HepG2 (cell line): Measurements from ENCODE around the gene LAP3. TPM values are rescaled to one million over a fixed set of nuclear protein-coding genes. Genes with fewer than 3 reads are reported as not detected.
A peak's percentile ranks its signal among the peaks of the same experiment; 100 is the strongest.

Experiments
- ARNTL ChIP-seq: sonication (generic); formaldehyde crosslinking; IDR thresholded peaks from 2 replicates; pipeline ENCODE4 v1.4.0; 2020; ENCODE audit warnings: mild to moderate bottlenecking, missing genetic modification reagents
- CSRNP1 ChIP-seq: sonication (generic); formaldehyde crosslinking; IDR thresholded peaks from 2 replicates; pipeline ENCODE4 v1.8.1; 2023; ENCODE audit warnings: mild to moderate bottlenecking, missing genetic modification reagents
- DBP ChIP-seq: sonication (generic); formaldehyde crosslinking; IDR thresholded peaks from 2 replicates; pipeline ENCODE4 v1.4.0; 2020; ENCODE audit warnings: missing genetic modification reagents; ENCODE audit errors: not compliant biosample characterization
- ETV5 ChIP-seq: IDR thresholded peaks from 2 replicates; pipeline ENCODE4 v1.6.1; 2018; ENCODE audit warnings: missing biosample characterization, missing genetic modification reagents, inconsistent platforms, borderline replicate concordance
- FOXM1 ChIP-seq: sonication (generic); formaldehyde crosslinking; IDR thresholded peaks from 2 replicates; pipeline ENCODE4 v1.5.0; 2020; ENCODE audit warnings: missing genetic modification reagents
- FOXP1 ChIP-seq, 2 experiments: fragments of 450-650 bp in 1 of 2; IDR thresholded peaks; 2 replicates each; pipeline ENCODE4 v1.6.1; 2017 to 2018; ENCODE audit warnings: antibody characterized with exemption in 1 of 2
- GATAD1 ChIP-seq: IDR thresholded peaks from 2 replicates; pipeline ENCODE4 v1.6.1; 2016; ENCODE audit warnings: missing genetic modification reagents, missing compliant biosample characterization
- HMG20B ChIP-seq: conservative IDR thresholded peaks from 2 replicates; pipeline ENCODE4 v1.6.1; 2016; ENCODE audit warnings: missing genetic modification reagents, missing compliant biosample characterization
- HMGXB3 ChIP-seq: sonication (generic); formaldehyde crosslinking; IDR thresholded peaks from 2 replicates; pipeline ENCODE4 v1.4.0; 2020; ENCODE audit warnings: missing genetic modification reagents, borderline replicate concordance
- HNF4A ChIP-seq: sonication (generic); formaldehyde crosslinking; IDR thresholded peaks from 2 replicates; pipeline ENCODE4 v1.4.0; 2020; ENCODE audit warnings: missing genetic modification reagents
- IRF2 ChIP-seq: IDR thresholded peaks from 2 replicates; pipeline ENCODE4 v1.6.1; 2018; ENCODE audit warnings: missing genetic modification reagents, missing compliant biosample characterization
- IRF9 ChIP-seq: sonication (generic); formaldehyde crosslinking; IDR thresholded peaks from 2 replicates; pipeline ENCODE4 v1.8.0; 2022; ENCODE audit warnings: missing genetic modification reagents, mild to moderate bottlenecking, borderline replicate concordance
- KLF15 ChIP-seq: sonication (generic); formaldehyde crosslinking; IDR thresholded peaks from 2 replicates; pipeline ENCODE4 v1.8.1; 2023; ENCODE audit warnings: borderline replicate concordance, mild to moderate bottlenecking, inconsistent platforms, missing genetic modification reagents, mixed read lengths
- MYC ChIP-seq: sonication (generic); formaldehyde crosslinking; IDR thresholded peaks from 2 replicates; pipeline ENCODE4 v1.9.0; 2021; ENCODE audit warnings: missing genetic modification reagents, borderline replicate concordance
- RELA ChIP-seq: sonication (generic); formaldehyde crosslinking; IDR thresholded peaks from 2 replicates; pipeline ENCODE4 v1.4.0; 2020; ENCODE audit warnings: missing genetic modification reagents
- SMARCC2 ChIP-seq: fragments of 450-650 bp; IDR thresholded peaks from 2 replicates; pipeline ENCODE4 v1.6.1; 2017; ENCODE audit warnings: antibody characterized with exemption, mild to moderate bottlenecking
- SOX5 ChIP-seq: IDR thresholded peaks from 2 replicates; pipeline ENCODE4 v1.6.1; 2016; ENCODE audit warnings: borderline replicate concordance
- THAP8 ChIP-seq: sonication (generic); formaldehyde crosslinking; IDR thresholded peaks from 2 replicates; pipeline ENCODE4 v1.5.1; 2020; ENCODE audit warnings: missing genetic modification reagents, mild to moderate bottlenecking, borderline replicate concordance
- ZNF251 ChIP-seq: sonication (generic); formaldehyde crosslinking; IDR thresholded peaks from 2 replicates; pipeline ENCODE4 v1.9.0; 2021; ENCODE audit warnings: mild to moderate bottlenecking, missing genetic modification reagents
- ZNF558 ChIP-seq: sonication (generic); formaldehyde crosslinking; IDR thresholded peaks from 2 replicates; pipeline ENCODE4 v1.9.0; 2022; ENCODE audit warnings: mild to moderate bottlenecking, missing genetic modification reagents, borderline replicate concordance
- ZNF652 ChIP-seq: IDR thresholded peaks from 2 replicates; pipeline ENCODE4 v1.6.1; 2016; ENCODE audit warnings: low read depth, borderline replicate concordance
- polyA plus RNA-seq, 8 experiments: library from polyadenylated mRNA; depleted of rRNA in 3 of 8; stranded (reverse) in 7 of 8; unstranded in 1 of 8; fragments of >200 nt; fragmentation: Illumina TruSeq in 4 of 8; extraction: Trizol in 4 of 8; gene quantifications; 2 replicates each; pipeline versions ENCODE4 v1.2.1 to v1.2.3, GENCODE V29; 2011 to 2016; ENCODE audit warnings: low read depth in 4 of 8, missing spikeins in 1 of 8, mixed read lengths in 1 of 8; ENCODE audit not compliant: insufficient read depth in 1 of 8
- total RNA-seq, 5 experiments: library from RNA; depleted of rRNA; stranded (reverse); fragments of >200 nt; fragmentation: Illumina TruSeq; extraction: Trizol; gene quantifications; 2 replicates each; pipeline ENCODE4 v1.2.3, GENCODE V29; 2016; ENCODE audit warnings: low read depth in 1 of 5

LAP3 gene
- total and polyA plus RNA-seq, 2 of the 13 experiments (the other 11 are each of a cell fraction or from before 2014, with no cell fraction given), result 106 to 125 TPM

GRCh38 chr4:17558941-17559708, 17.9 kb upstream of the LAP3 start (continued):
- TF ChIP-seq CSRNP1 (CRISPR knock-in tag) (peak; percentile 67), SOX5 (CRISPR knock-in tag) (peak; percentile 98), THAP8 (no peak), ZNF558 (CRISPR knock-in tag) (no peak), ZNF251 (no peak), RELA (peak; percentile 22; the same call in 1 of the 2 replicates), MYC (peak; percentile 50; the same call in 1 of the 2 replicates), FOXP1 (IDR thresholded peaks at IDR 0.05) (peak; percentile 55; the same call in 1 of the 2 replicates), FOXP1 (CRISPR knock-in tag; IDR thresholded peaks at IDR 0.05) (peak; percentile 93), GATAD1 (CRISPR knock-in tag) (peak; percentile 66), IRF9 (CRISPR knock-in tag) (no peak; the same call in 1 of the 2 replicates), IRF2 (CRISPR knock-in tag) (peak; percentile 82), FOXM1 (CRISPR knock-in tag) (no peak), SMARCC2 (peak; percentile 37; the same call in 1 of the 2 replicates), HMGXB3 (CRISPR knock-in tag) (peak; percentile 61; the same call in 1 of the 2 replicates), HNF4A (CRISPR knock-in tag) (peak; percentile 100), KLF15 (CRISPR knock-in tag) (no peak), ZNF652 (CRISPR knock-in tag) (peak; percentile 100), ETV5 (CRISPR knock-in tag) (peak; percentile 69), DBP (CRISPR knock-in tag) (peak; percentile 69), ARNTL (CRISPR knock-in tag) (peak; percentile 84), HMG20B (peak; percentile 91)
